HCT116 (cell line): ENCODE results near the gene ARIH2. TPM values are rescaled to one million over a fixed set of nuclear protein-coding genes. Genes with fewer than 3 reads are reported as not detected.

Experiments used
- ATAC-seq: fragments of 200-7000 bp; cut with Tn5 transposase; 2 replicates; pipeline ENCODE4 v1.9.1; 2020; ENCODE audit warnings: mild to moderate bottlenecking, moderate library complexity
- BruUV-seq: library from RNA; stranded (reverse); fragments of 400-500 nt; replicated peaks from 2 replicates; lab custom pipeline; 2021; lab: Mats Ljungman, UMichigan
- CTCF ChIA-PET: fragments of 300-600 bp; sonication (Branson Sonifier 250); formaldehyde crosslinking; loops from one replicate; lab custom pipeline; 2021; ENCODE audit warnings: antibody characterized with exemption; lab: Charles Lee
- POLR2A ChIA-PET: fragments of 300-600, 350-600 bp; sonication (Branson Sonifier 250); formaldehyde crosslinking; loops from one replicate; lab custom pipeline; 2021; ENCODE audit warnings: antibody characterized with exemption; lab: Charles Lee
- RAD21 ChIA-PET, 2 experiments: fragments of 300-600 bp; sonication (Branson Sonifier 250); formaldehyde crosslinking; loops; one replicate each; lab custom pipeline; 2023; ENCODE audit warnings: low total read pairs in 2 of 2; ENCODE audit not compliant: uncharacterized antibody in 2 of 2, unreplicated experiment in 2 of 2, low non-redundant PET in 1 of 2; lab: Charles Lee
- DNase-seq: peaks from one replicate; pipeline ENCODE4 v3.0.0-alpha.2; 2010; ENCODE audit warnings: low read depth, low spot score
- H2AFZ ChIP-seq: fragments of 200-600 bp; shearing (Covaris generic), sonication (generic); 2 replicates; pipeline ENCODE4 v1.6.1; 2017; ENCODE audit warnings: low read depth, mixed run types, mixed read lengths, antibody characterized with exemption, low read length; ENCODE audit not compliant: poor library complexity, severe bottlenecking
- H3K27ac ChIP-seq: 2 replicates; pipeline ENCODE4 v1.5.1; 2012; ENCODE audit warnings: low read depth, low read length
- H3K27me3 ChIP-seq: fragments of 200-600 bp; sonication (generic); 2 replicates; pipeline ENCODE4 v1.6.1; 2016; ENCODE audit warnings: mixed run types, low read length, mixed read lengths; ENCODE audit not compliant: insufficient read depth
- H3K36me3 ChIP-seq, 2 experiments: fragments of 200-500 bp in 1 of 2; fragments of 200-600 bp in 1 of 2; sonication (Bioruptor generic) in 1 of 2; sonication (generic) in 1 of 2; 2 replicates each; pipeline versions ENCODE4 v1.5.1 to v1.6.1; 2014 to 2016; ENCODE audit warnings: low read length in 2 of 2, inconsistent platforms in 1 of 2, mixed read lengths in 1 of 2, mixed run types in 1 of 2; ENCODE audit not compliant: insufficient read depth in 2 of 2, control insufficient read depth in 1 of 2
- H3K4me1 ChIP-seq, 2 experiments: fragments of 200-600 bp in 1 of 2; sonication (generic) in 1 of 2; 2 replicates each; pipeline versions ENCODE4 v1.5.1 to v1.6.1; 2012 to 2017; ENCODE audit warnings: low read length in 2 of 2, inconsistent platforms in 1 of 2, mild to moderate bottlenecking in 1 of 2, mixed read lengths in 1 of 2, mixed run types in 1 of 2, moderate library complexity in 1 of 2; ENCODE audit not compliant: insufficient read depth in 2 of 2, control insufficient read depth in 1 of 2
- H3K4me2 ChIP-seq: fragments of 200-600 bp; sonication (generic); 2 replicates; pipeline ENCODE4 v1.6.1; 2017; ENCODE audit warnings: mixed run types, low read length, mixed read lengths
- H3K4me3 ChIP-seq, 2 experiments: fragments of 200-600 bp in 1 of 2; sonication (generic) in 1 of 2; replicated peaks in 1 of 2; 2 replicates each; pipeline ENCODE4 v1.5.1; 2011 to 2016; ENCODE audit warnings: low read length in 2 of 2, control low read depth in 1 of 2, low read depth in 1 of 2, mild to moderate bottlenecking in 1 of 2, mixed read lengths in 1 of 2, mixed run types in 1 of 2
- H3K79me2 ChIP-seq: fragments of 200-600 bp; sonication (generic); 2 replicates; pipeline ENCODE4 v1.6.1; 2017; ENCODE audit warnings: mild to moderate bottlenecking, mixed run types, low read length, moderate library complexity, mixed read lengths; ENCODE audit not compliant: insufficient read depth
- H3K9ac ChIP-seq: fragments of 200-600 bp; sonication (generic); 2 replicates; pipeline ENCODE4 v1.6.1; 2016; ENCODE audit warnings: low read length, mixed read lengths
- H3K9me2 ChIP-seq: fragments of 200-600 bp; sonication (generic), shearing (Covaris generic); 2 replicates; pipeline ENCODE4 v1.6.1; 2017; ENCODE audit warnings: mixed run types, mild to moderate bottlenecking, moderate library complexity; ENCODE audit not compliant: insufficient read depth
- H3K9me3 ChIP-seq, 2 experiments: fragments of 200-500 bp in 1 of 2; fragments of 200-600 bp in 1 of 2; sonication (Bioruptor generic) in 1 of 2; sonication (generic) in 1 of 2; 2 replicates each; pipeline ENCODE4 v1.6.1; 2014 to 2017; ENCODE audit warnings: low read length in 2 of 2, mixed read lengths in 2 of 2, inconsistent platforms in 1 of 2, low read depth in 1 of 2, mild to moderate bottlenecking in 1 of 2, mixed run types in 1 of 2, moderate library complexity in 1 of 2; ENCODE audit not compliant: control insufficient read depth in 1 of 2, insufficient read depth in 1 of 2
- H4K20me1 ChIP-seq: fragments of 200-600 bp; sonication (generic), shearing (Covaris generic); 2 replicates; pipeline ENCODE4 v1.6.1; 2017; ENCODE audit warnings: mixed run types, mild to moderate bottlenecking, moderate library complexity; ENCODE audit not compliant: insufficient read depth
- ELF1 ChIP-seq: IDR thresholded peaks from 2 replicates; pipeline ENCODE4 v1.6.1; 2012; ENCODE audit warnings: low read depth, borderline replicate concordance
- JUND ChIP-seq: IDR thresholded peaks from 2 replicates; pipeline ENCODE4 v1.6.1; 2012
- MAX ChIP-seq: IDR thresholded peaks from 2 replicates; pipeline ENCODE4 v1.6.1; 2012
- REST ChIP-seq: IDR thresholded peaks from 2 replicates; pipeline ENCODE4 v1.6.1; 2012; ENCODE audit warnings: low read depth
- SP1 ChIP-seq: IDR thresholded peaks from 2 replicates; pipeline ENCODE4 v1.6.1; 2012; ENCODE audit warnings: low read depth
- intact Hi-C: fragments of 100-400 bp; cut with micrococcal nuclease; formaldehyde crosslinking; loops from 2 replicates; pipeline ENCODE4 v1.10.0; 2022
- total RNA-seq: library from RNA; stranded (reverse); gene quantifications from one replicate; pipeline ENCODE4 v1.2.1, GENCODE V29; 2021; ENCODE audit not compliant: unreplicated experiment

ARIH2 gene
- total RNA-seq, 1 experiment from 2014 or later: 105 TPM

GRCh38 chr3:48996640-48997039 is 78.0 kb downstream of the ARIH2 start:
- H3K9ac ChIP-seq: no peak overlapping the region
- no peak for TF ChIP-seq SP1
- TF ChIP-seq REST: no peak
- no peak for TF ChIP-seq ELF1
- no peak for TF ChIP-seq MAX
- TF ChIP-seq JUND: no peak
- TF ChIP-seq, all 23 proteins: peak for 0
- H3K9me3 ChIP-seq: no peaks in the 10 kb centered on the region
- intact Hi-C loops: no loop called here
- CTCF ChIA-PET: interaction anchor here (1.4 kb wide), 1 partner anchor 9 kb away, joined by 5 read pairs; no protein-coding TSS in a partner anchor
- RAD21 ChIA-PET: no interaction called here
- H3K4me3 ChIP-seq: no peak overlapping the region
- DNase-seq (no peak), ATAC-seq (no peak)
- H2AFZ ChIP-seq: no peak overlapping the region
- H3K27me3 ChIP-seq: no peaks in the 10 kb centered on the region
- H3K36me3 ChIP-seq: peaks cover 3 to 6% of the 10 kb centered on the region in 2 experiments; a peak in 2 of 4 replicates
- H3K79me2 ChIP-seq: peaks cover 28% of the 10 kb centered on the region
- no TSS peak for BruUV-seq
- H3K9me2 ChIP-seq: no peaks in the 10 kb centered on the region
- POLR2A ChIA-PET: no interaction called here
- no peak overlapping the region for H3K27ac ChIP-seq
- peaks cover 1 to 2% of the 10 kb centered on the region in 2 experiments; a peak in 3 of 4 replicates for H3K4me1 ChIP-seq
- H3K4me2 ChIP-seq: no peak overlapping the region
- H4K20me1 ChIP-seq: no peaks in the 10 kb centered on the region
